SW 1271 (cell line): ENCODE measurements around the gene MRM3.
"Not testable (repeated sequence)": the region's sequence is repeated elsewhere in the genome, so short reads cannot be mapped to it uniquely, and the experiment has no call there.

Experiments used
- DNase-seq, 2 experiments: peaks; one replicate each; lab custom pipeline; 2025; lab: John Stamatoyannopoulos, UW

The MRM3 gene

GRCh38 chr17:755319-755961 lies 26.7 kb upstream of the MRM3 start:
- DNase-seq: not testable (repeated sequence)

GRCh38 chr17:756010-756567 lies 26.1 kb upstream of the MRM3 start:
- DNase-seq: not testable (repeated sequence)

GRCh38 chr17:759964-760363 lies 22.2 kb upstream of the MRM3 start:
- no peak for DNase-seq

- DNase-seq: no peak
These were observed 21.8 kb upstream of the MRM3 start for GRCh38 chr17:760371-760770.

- DNase-seq: no peak
These were observed 15.1 kb upstream of the MRM3 start for GRCh38 chr17:767076-767475.

- DNase-seq: no peak
These were observed 9.1 kb upstream of the MRM3 start for GRCh38 chr17:773016-773415.

GRCh38 chr17:773467-774312 lies 8.5 kb upstream of the MRM3 start:
- no peak for DNase-seq

- DNase-seq: no peak
These were observed 7.9 kb upstream of the MRM3 start for GRCh38 chr17:774313-774584.

- DNase-seq: no peak
These were observed 4.1 kb upstream of the MRM3 start for GRCh38 chr17:778096-778495.

GRCh38 chr17:784143-784542 lies 2.0 kb downstream of the MRM3 start:
- no peak for DNase-seq

GRCh38 chr17:785901-786300 lies 3.7 kb downstream of the MRM3 start:
- not testable (repeated sequence) for DNase-seq

- DNase-seq: no peak
These were observed 5.6 kb downstream of the MRM3 start for GRCh38 chr17:787641-788221.

- no peak for DNase-seq
These were observed 6.4 kb downstream of the MRM3 start for GRCh38 chr17:788551-788950.

GRCh38 chr17:789160-789840 lies 7.1 kb downstream of the MRM3 start:
- DNase-seq: no peak

- DNase-seq: not testable (repeated sequence)
These were observed 8.0 kb downstream of the MRM3 start for GRCh38 chr17:789931-790873.

- not testable (repeated sequence) for DNase-seq
These were observed 8.7 kb downstream of the MRM3 start for GRCh38 chr17:790874-791247.

GRCh38 chr17:791829-792228 lies 9.7 kb downstream of the MRM3 start:
- DNase-seq: no peak

- peak; percentile 9 to 26 for DNase-seq
These were observed 10.1 kb downstream of the MRM3 start for GRCh38 chr17:792277-792676.

- peak; percentile 48 to 65 for DNase-seq
These were observed 12.7 kb downstream of the MRM3 start for GRCh38 chr17:794876-795275.

- no peak for DNase-seq
These were observed 13.1 kb downstream of the MRM3 start for GRCh38 chr17:795276-795675.

- DNase-seq: no peak
These were observed 13.6 kb downstream of the MRM3 start for GRCh38 chr17:795721-796120.
